ENCODE results near the gene QRICH1. TPM values are rescaled to one million over a fixed set of nuclear protein-coding genes. Genes with fewer than 3 reads are reported as not detected.
A peak's percentile ranks its signal among the peaks of the same experiment; 100 is the strongest.

The QRICH1 gene
- total and polyA plus RNA-seq, 2 of the 13 experiments (the other 11 are each of a cell fraction or from before 2014, with no cell fraction given): 52.6 to 102 TPM

GRCh38 chr3:49133226-49133951, 39.5 kb upstream of the QRICH1 start (continued):
- no peak for TF ChIP-seq GABPA (IDR thresholded peaks at IDR 0.05; ENCODE audit: low read depth, low read length)
- peak; percentile 46; the same call in 1 of the 2 replicates for TF ChIP-seq GABPA (CRISPR knock-in tag; IDR thresholded peaks at IDR 0.05; ENCODE audit: low read depth)
- peak; percentile 56 for TF ChIP-seq POLR2AphosphoS5 (IDR thresholded peaks at IDR 0.05; ENCODE audit: low read depth, low read length)
- no peak for TF ChIP-seq THAP7 (CRISPR knock-in tag; IDR thresholded peaks at IDR 0.05)
- no peak for TF ChIP-seq NCOA1 (CRISPR knock-in tag; IDR thresholded peaks at IDR 0.05)
- TF ChIP-seq TMF1 (CRISPR knock-in tag; IDR thresholded peaks at IDR 0.05; ENCODE audit: low read depth): no peak
- TF ChIP-seq ZNF235 (CRISPR knock-in tag; IDR thresholded peaks at IDR 0.05; ENCODE audit: borderline replicate concordance): no peak
- TF ChIP-seq LBX2 (CRISPR knock-in tag; IDR thresholded peaks at IDR 0.05; ENCODE audit: borderline replicate concordance): no peak
- TF ChIP-seq POLR2AphosphoS2 (IDR thresholded peaks at IDR 0.05; ENCODE audit: low read depth, low read length): no peak
- no peak for TF ChIP-seq NONO (IDR thresholded peaks at IDR 0.05)
- no peak for TF ChIP-seq NONO (CRISPR knock-in tag; conservative IDR thresholded peaks at IDR 0.05)
- TF ChIP-seq ATF7-NPFF (CRISPR knock-in tag; IDR thresholded peaks at IDR 0.05; ENCODE audit: low read depth): no peak
- TF ChIP-seq REST (IDR thresholded peaks at IDR 0.05; ENCODE audit: borderline replicate concordance in 1 of 2, low read depth in 1 of 2, low read length in 2 of 2): peak in 1 of 2 experiments; percentile 20; a peak in 1 of 4 replicates
- TF ChIP-seq RNF219 (CRISPR knock-in tag; IDR thresholded peaks at IDR 0.05): no peak
- TF ChIP-seq MAX (IDR thresholded peaks at IDR 0.05): peak; percentile 66
- no peak for TF ChIP-seq ZNF629 (CRISPR knock-in tag; conservative IDR thresholded peaks at IDR 0.05)
- no peak for TF ChIP-seq ZNF576 (CRISPR knock-in tag; IDR thresholded peaks at IDR 0.05)
- no peak for TF ChIP-seq ZBTB21 (CRISPR knock-in tag; IDR thresholded peaks at IDR 0.05)
- TF ChIP-seq SIX1 (CRISPR knock-in tag; IDR thresholded peaks at IDR 0.05; ENCODE audit: borderline replicate concordance): no peak
- no peak; the same call in 1 of the 2 replicates for TF ChIP-seq ZNF543 (CRISPR knock-in tag; IDR thresholded peaks at IDR 0.05)
- TF ChIP-seq ZNF317 (CRISPR knock-in tag; IDR thresholded peaks at IDR 0.05): no peak
- TF ChIP-seq PRPF4 (IDR thresholded peaks at IDR 0.05; ENCODE audit: low read depth, low read length, poor library complexity, severe bottlenecking): no peak

All from HepG2 (cell line).